Tibial artery (tissue), 4 donors: ENCODE results near the gene LOXL4.

Experiments
- DNase-seq, 2 donors: peaks; one replicate each; pipeline ENCODE4 v3.0.0-alpha.2; 2019
- H3K27ac ChIP-seq, 2 donors: fragments of 200-600 bp; sonication (generic) in 1 of 2; 1 replicate in 1 of 2; 2 replicates in 1 of 2; pipeline ENCODE4 v1.5.1; 2018 to 2019; ENCODE audit warnings: mild to moderate bottlenecking in 1 of 2
- H3K27me3 ChIP-seq, 2 donors: fragments of 200-600 bp; sonication (generic) in 1 of 2; one replicate each; pipeline versions ENCODE4 v1.5.1 to v1.6.0; 2016 to 2019
- H3K36me3 ChIP-seq, 3 donors: fragments of 200-600 bp; sonication (generic) in 2 of 3; one replicate each; pipeline ENCODE4 v1.5.1; 2016 to 2019; ENCODE audit warnings: mild to moderate bottlenecking in 2 of 3
- H3K4me1 ChIP-seq, 4 donors: fragments of 200-600 bp; sonication (generic) in 2 of 4; 1 replicate in 3 of 4; 2 replicates in 1 of 4; pipeline ENCODE4 v1.5.1; 2016 to 2019
- H3K4me3 ChIP-seq, 2 donors: fragments of 200-600 bp; sonication (generic) in 1 of 2; 1 replicate in 1 of 2; 2 replicates in 1 of 2; pipeline ENCODE4 v1.5.1; 2018 to 2019; ENCODE audit warnings: mild to moderate bottlenecking in 2 of 2
- H3K9me3 ChIP-seq, 3 donors: fragments of 200-600 bp; sonication (generic) in 1 of 3; one replicate each; pipeline ENCODE4 v1.5.1; 2016 to 2019
- CTCF ChIP-seq, 2 experiments: fragments of 200-600 bp in 1 of 2; fragments of 450-650 bp in 1 of 2; IDR thresholded peaks; one replicate each; pipeline ENCODE4 v1.5.1; 2017 to 2019; ENCODE audit warnings: antibody characterized with exemption in 2 of 2, mild to moderate bottlenecking in 1 of 2, moderate library complexity in 1 of 2
- intact Hi-C: fragments of 100-400 bp; cut with DNase I; formaldehyde crosslinking; loops from one replicate; pipeline ENCODE4 v1.15.0; 2023; ENCODE audit warnings: low total_unique reads

LOXL4 gene

GRCh38 chr10:98286419-98286818 is 18.4 kb upstream of the LOXL4 start:
- intact Hi-C loops, result no loop called here
- Histone ChIP-seq H3K36me3 (no peaks in the 10 kb centered on the region), H3K27me3 (no peaks in the 10 kb centered on the region), H3K27ac (no peak overlapping the region), H3K4me1 (no peaks in the 10 kb centered on the region), H3K9me3 (no peaks in the 10 kb centered on the region), H3K4me3 (no peak overlapping the region)
- TF ChIP-seq CTCF (IDR thresholded peaks at IDR 0.05), result no peak
- no peak for DNase-seq

- no peak for TF ChIP-seq CTCF (IDR thresholded peaks at IDR 0.05)
- DNase-seq, result no peak
- Histone ChIP-seq H3K36me3 (no peaks in the 10 kb centered on the region), H3K27ac (no peak overlapping the region), H3K9me3 (no peaks in the 10 kb centered on the region), H3K4me1 (no peaks in the 10 kb centered on the region), H3K4me3 (no peak overlapping the region), H3K27me3 (no peaks in the 10 kb centered on the region)
- intact Hi-C loops, result no loop called here
Measured at GRCh38 chr10:98285416-98285815, 17.4 kb upstream of the LOXL4 start.

- H3K4me3 ChIP-seq, result no peak overlapping the region
- intact Hi-C loops, result no loop called here
- no peaks in the 10 kb centered on the region for H3K9me3 ChIP-seq
- no peak overlapping the region for H3K27ac ChIP-seq
- no peaks in the 10 kb centered on the region for H3K27me3 ChIP-seq
- no peak for DNase-seq
- TF ChIP-seq CTCF (IDR thresholded peaks at IDR 0.05), result no peak
- H3K4me1 ChIP-seq, result no peaks in the 10 kb centered on the region
- H3K36me3 ChIP-seq, result no peaks in the 10 kb centered on the region
Measured at GRCh38 chr10:98276311-98276710, 8.3 kb upstream of the LOXL4 start.

- Histone ChIP-seq H3K4me3 (no peak overlapping the region), H3K27me3 (no peaks in the 10 kb centered on the region), H3K36me3 (no peaks in the 10 kb centered on the region), H3K27ac (no peak overlapping the region), H3K9me3 (no peaks in the 10 kb centered on the region), H3K4me1 (peaks cover 0 to 16% (median 13%) of the 10 kb centered on the region in 4 donors)
- intact Hi-C loops, result no loop called here
- no peak for DNase-seq
- TF ChIP-seq CTCF (IDR thresholded peaks at IDR 0.05), result no peak
Measured at GRCh38 chr10:98274562-98274961, 6.6 kb upstream of the LOXL4 start.

GRCh38 chr10:98273057-98273850 is 5.3 kb upstream of the LOXL4 start:
- H3K27me3 ChIP-seq, result no peaks in the 10 kb centered on the region
- DNase-seq, result no peak
- H3K36me3 ChIP-seq, result no peaks in the 10 kb centered on the region
- no peak for TF ChIP-seq CTCF (IDR thresholded peaks at IDR 0.05)
- intact Hi-C loops, result no loop called here
- H3K4me1 ChIP-seq, result peaks cover 0 to 28% (median 25%) of the 10 kb centered on the region in 4 donors
- no peaks in the 10 kb centered on the region for H3K9me3 ChIP-seq
- no peak overlapping the region for H3K4me3 ChIP-seq
- no peak overlapping the region for H3K27ac ChIP-seq
